ENCODE results near the gene HES2.
"Not testable (repeated sequence)": the region's sequence is repeated elsewhere in the genome, so short reads cannot be mapped to it uniquely, and the experiment has no call there.

HES2 gene

GRCh38 chr1:6450005-6450450, 30.3 kb upstream of the HES2 start:
- Histone ChIP-seq H3K27me3 (replicated peaks; ENCODE audit: control insufficient read depth, insufficient read depth, low read length) (peaks cover 3% of the 10 kb centered on the region; the same call in 1 of the 2 replicates), H3K4me3 (replicated peaks; ENCODE audit: low read depth, low read length) (no peak overlapping the region), H3K36me3 (ENCODE audit: control insufficient read depth, insufficient read depth, low read length) (no peaks in the 10 kb centered on the region)
- DNase-seq (ENCODE audit: extremely low read depth, insufficient read length), result no peak
- no peak for TF ChIP-seq CTCF (IDR thresholded peaks at IDR 0.05; ENCODE audit: insufficient read depth, low read length, poor library complexity, severe bottlenecking)

DNA sequence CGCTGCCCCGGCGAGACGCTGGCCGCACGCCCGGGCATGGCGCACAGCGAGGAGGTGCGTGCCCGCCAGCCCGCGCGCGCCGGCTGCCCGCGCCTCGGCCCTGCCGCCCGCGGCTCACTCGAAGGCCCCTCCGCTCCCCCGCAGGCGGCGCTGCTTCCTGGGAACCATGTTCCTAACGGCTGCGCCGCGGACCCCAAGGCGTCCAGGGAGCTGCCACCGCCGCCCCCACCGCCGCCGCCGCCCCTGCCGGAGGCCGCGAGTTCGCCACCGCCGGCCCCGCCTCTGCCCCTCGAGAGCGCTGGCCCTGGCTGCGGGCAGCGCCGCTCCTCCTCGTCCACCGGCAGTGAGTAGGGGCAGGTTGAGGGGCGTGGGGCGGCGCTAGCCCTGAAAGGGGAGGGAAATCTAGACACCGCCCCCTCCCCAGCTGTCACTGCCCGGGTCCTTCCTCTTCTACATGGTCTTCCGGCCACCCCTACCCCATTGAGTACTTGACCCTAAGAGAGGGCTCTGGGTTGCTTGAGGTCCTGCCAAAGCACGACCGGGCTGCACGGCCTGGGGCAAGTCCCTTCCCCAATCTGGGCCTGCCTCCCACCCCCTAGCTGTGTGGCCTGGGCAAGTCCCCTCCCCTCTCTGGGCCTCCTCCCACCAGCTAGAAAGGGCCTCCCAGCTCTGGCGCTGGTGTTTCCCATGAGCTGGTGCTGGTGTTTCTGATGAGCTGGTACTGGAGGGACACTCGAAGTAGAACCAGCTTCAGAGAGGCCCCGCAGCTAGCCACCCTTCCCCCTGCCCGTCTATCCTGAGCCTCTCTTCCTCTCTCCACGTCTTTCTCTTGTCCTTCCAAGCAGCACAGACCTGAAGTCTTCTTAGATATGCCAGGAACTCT, 29.3 kb upstream of the HES2 start:
- Histone ChIP-seq H3K27me3 (replicated peaks; ENCODE audit: control insufficient read depth, insufficient read depth, low read length) (peaks cover 4% of the 10 kb centered on the region; the same call in 1 of the 2 replicates), H3K4me3 (replicated peaks; ENCODE audit: low read depth, low read length) (no peak overlapping the region), H3K36me3 (ENCODE audit: control insufficient read depth, insufficient read depth, low read length) (no peaks in the 10 kb centered on the region)
- no peak for TF ChIP-seq CTCF (IDR thresholded peaks at IDR 0.05; ENCODE audit: insufficient read depth, low read length, poor library complexity, severe bottlenecking)
- no peak for DNase-seq (ENCODE audit: extremely low read depth, insufficient read length)

- Histone ChIP-seq H3K27me3 (replicated peaks; ENCODE audit: control insufficient read depth, insufficient read depth, low read length) (peaks cover 4% of the 10 kb centered on the region; the same call in 1 of the 2 replicates), H3K4me3 (replicated peaks; ENCODE audit: low read depth, low read length) (peak overlapping the region; percentile 22), H3K36me3 (ENCODE audit: control insufficient read depth, insufficient read depth, low read length) (no peaks in the 10 kb centered on the region)
- TF ChIP-seq CTCF (IDR thresholded peaks at IDR 0.05; ENCODE audit: insufficient read depth, low read length, poor library complexity, severe bottlenecking), result peak; percentile 36
- DNase-seq (ENCODE audit: extremely low read depth, insufficient read length), result no peak
These were observed 28.4 kb upstream of the HES2 start for GRCh38 chr1:6447818-6448748.

DNA sequence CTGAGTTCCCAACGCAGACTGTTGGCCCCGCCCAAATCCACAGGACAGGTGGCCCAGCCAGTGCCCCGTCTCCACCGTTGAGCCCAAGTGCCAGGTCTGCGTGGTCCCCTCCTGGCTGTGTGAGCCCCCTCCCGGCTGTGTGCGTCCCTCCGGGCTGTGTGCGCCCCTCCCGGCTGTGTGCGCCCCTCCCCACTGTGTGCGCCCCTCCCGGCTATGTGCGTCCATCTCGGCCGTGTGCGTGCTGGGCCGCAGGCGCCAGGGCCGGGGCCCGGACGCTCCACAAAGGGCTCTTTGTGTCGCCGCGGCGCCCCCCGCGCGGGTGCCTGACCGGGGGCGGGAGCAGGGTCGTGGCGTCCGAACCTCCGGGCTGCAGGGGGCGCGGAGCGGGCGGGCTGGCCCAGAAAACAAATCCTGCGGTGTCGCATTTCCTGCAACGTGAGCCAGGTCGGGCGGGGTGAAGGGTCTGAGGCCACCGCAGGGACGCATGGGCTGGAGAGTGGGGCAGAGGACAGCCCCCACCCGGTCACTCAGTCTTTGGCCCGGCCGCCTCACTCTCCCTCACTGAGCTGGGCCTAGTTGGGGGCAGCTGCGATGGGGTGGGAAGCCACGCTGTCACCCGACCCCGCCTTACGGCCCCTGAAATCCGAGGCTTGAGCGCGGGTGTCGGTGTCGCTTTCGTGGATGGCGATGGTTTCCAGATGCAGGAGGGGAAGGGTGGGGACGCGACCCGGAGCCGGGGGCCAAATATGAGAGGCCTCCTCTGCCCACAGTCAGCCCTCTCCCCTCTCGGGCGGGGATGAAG, 27.5 kb upstream of the HES2 start:
- TF ChIP-seq CTCF (IDR thresholded peaks at IDR 0.05; ENCODE audit: insufficient read depth, low read length, poor library complexity, severe bottlenecking), result no peak
- Histone ChIP-seq H3K36me3 (ENCODE audit: control insufficient read depth, insufficient read depth, low read length) (no peaks in the 10 kb centered on the region), H3K4me3 (replicated peaks; ENCODE audit: low read depth, low read length) (peak overlapping the region; percentile 22), H3K27me3 (replicated peaks; ENCODE audit: control insufficient read depth, insufficient read depth, low read length) (peaks cover 4% of the 10 kb centered on the region; the same call in 1 of the 2 replicates)
- no peak for DNase-seq (ENCODE audit: extremely low read depth, insufficient read length)

DNA sequence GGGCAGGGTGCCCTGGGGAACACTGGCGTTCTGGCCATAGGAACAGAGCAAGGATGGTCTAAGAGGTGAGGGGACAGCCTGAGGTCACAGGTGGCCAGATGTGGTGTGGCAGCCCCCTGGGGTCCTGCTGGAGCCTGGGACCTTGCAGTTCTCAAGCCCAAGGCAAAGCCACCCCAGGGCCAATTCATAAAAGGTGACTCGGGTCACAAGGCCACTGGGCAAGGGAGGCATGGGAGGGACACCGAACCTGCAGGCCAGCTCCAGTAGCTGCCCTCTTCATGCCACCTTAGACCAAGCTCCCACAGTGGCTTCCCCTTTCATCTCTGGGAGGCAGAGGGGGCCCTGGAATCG, 26.9 kb upstream of the HES2 start:
- no peak for TF ChIP-seq CTCF (IDR thresholded peaks at IDR 0.05; ENCODE audit: insufficient read depth, low read length, poor library complexity, severe bottlenecking)
- no peaks in the 10 kb centered on the region for H3K36me3 ChIP-seq (ENCODE audit: control insufficient read depth, insufficient read depth, low read length)
- no peak overlapping the region for H3K4me3 ChIP-seq (replicated peaks; ENCODE audit: low read depth, low read length)
- H3K27me3 ChIP-seq (replicated peaks; ENCODE audit: control insufficient read depth, insufficient read depth, low read length), result peaks cover 4% of the 10 kb centered on the region; the same call in 1 of the 2 replicates
- DNase-seq (ENCODE audit: extremely low read depth, insufficient read length), result no peak

GRCh38 chr1:6445929-6446328, 26.2 kb upstream of the HES2 start:
- H3K27me3 ChIP-seq (replicated peaks; ENCODE audit: control insufficient read depth, insufficient read depth, low read length); H3K36me3 ChIP-seq (ENCODE audit: control insufficient read depth, insufficient read depth, low read length); DNase-seq (ENCODE audit: extremely low read depth, insufficient read length); H3K4me3 ChIP-seq (replicated peaks; ENCODE audit: low read depth, low read length): not testable (repeated sequence)

Measured in GM06990 (cell line).